Hepatocyte (in vitro differentiated cells): ENCODE measurements around the gene SF3B1.

Experiments used
- EZH2 ChIP-seq: fragments of 200-600 bp; sonication (generic); IDR thresholded peaks from 2 replicates; pipeline ENCODE4 v1.6.1; 2016; ENCODE audit warnings: antibody characterized with exemption, mild to moderate bottlenecking, borderline replicate concordance
- EZH2phosphoT487 ChIP-seq: fragments of 200-600 bp; sonication (generic); IDR thresholded peaks from one replicate; pipeline ENCODE4 v1.6.1; 2018; ENCODE audit warnings: antibody characterized with exemption, mild to moderate bottlenecking, low read depth, moderate library complexity; ENCODE audit not compliant: unreplicated experiment, severe bottlenecking

- TF ChIP-seq EZH2 (no peak), EZH2phosphoT487 (no peak)
These were observed 15.6 kb upstream of the SF3B1 start for GRCh38 chr2:197450465-197450864.
